Measurements from ENCODE around the gene ADAM10. TPM values are rescaled to one million over a fixed set of nuclear protein-coding genes. Genes with fewer than 3 reads are reported as not detected.

Gene ADAM10
- total RNA-seq, 1 donor from 2014 or later, result 287 TPM

- peaks cover 6% of the 10 kb centered on the region for H3K4me1 Mint-ChIP-seq (ENCODE audit: unreplicated experiment)
Measured at GRCh38 chr15:58552505-58553364, 196.8 kb downstream of the ADAM10 start.

GRCh38 chr15:58551764-58552504 lies 197.6 kb downstream of the ADAM10 start:
- Mint-ChIP-seq H3K4me1 (ENCODE audit: unreplicated experiment) (peaks cover 6% of the 10 kb centered on the region), H3K36me3 (ENCODE audit: low read depth, unreplicated experiment) (no peaks in the 10 kb centered on the region), H3K27me3 (ENCODE audit: unreplicated experiment) (peaks cover 3% of the 10 kb centered on the region), H3K4me3 (ENCODE audit: unreplicated experiment) (no peak overlapping the region), H3K27ac (ENCODE audit: unreplicated experiment) (no peak overlapping the region), H3K9me3 (ENCODE audit: unreplicated experiment) (no peaks in the 10 kb centered on the region)
- no peak for DNase-seq (ENCODE audit: low spot score)
- TF ChIP-seq CTCF (IDR thresholded peaks at IDR 0.05; ENCODE audit: unreplicated experiment), result no peak

More at GRCh38 chr15:58552505-58553364, 196.8 kb downstream of the ADAM10 start:
- Mint-ChIP-seq H3K4me3 (ENCODE audit: unreplicated experiment) (no peak overlapping the region), H3K36me3 (ENCODE audit: low read depth, unreplicated experiment) (no peaks in the 10 kb centered on the region), H3K9me3 (ENCODE audit: unreplicated experiment) (no peaks in the 10 kb centered on the region), H3K27me3 (ENCODE audit: unreplicated experiment) (peaks cover 3% of the 10 kb centered on the region), H3K27ac (ENCODE audit: unreplicated experiment) (no peak overlapping the region)
- DNase-seq (ENCODE audit: low spot score), result no peak
- TF ChIP-seq CTCF (IDR thresholded peaks at IDR 0.05; ENCODE audit: unreplicated experiment), result no peak

GRCh38 chr15:58551084-58551763 lies 198.3 kb downstream of the ADAM10 start:
- no peak for TF ChIP-seq CTCF (IDR thresholded peaks at IDR 0.05; ENCODE audit: unreplicated experiment)
- Mint-ChIP-seq H3K27me3 (ENCODE audit: unreplicated experiment) (peaks cover 3% of the 10 kb centered on the region), H3K27ac (ENCODE audit: unreplicated experiment) (no peak overlapping the region), H3K36me3 (ENCODE audit: low read depth, unreplicated experiment) (no peaks in the 10 kb centered on the region), H3K9me3 (ENCODE audit: unreplicated experiment) (no peaks in the 10 kb centered on the region), H3K4me3 (ENCODE audit: unreplicated experiment) (no peak overlapping the region), H3K4me1 (ENCODE audit: unreplicated experiment) (peaks cover 6% of the 10 kb centered on the region)
- no peak for DNase-seq (ENCODE audit: low spot score)

- H3K27ac Mint-ChIP-seq (ENCODE audit: unreplicated experiment), result no peak overlapping the region
Measured at GRCh38 chr15:58549785-58550074, 199.8 kb downstream of the ADAM10 start.

More at GRCh38 chr15:58549785-58550074, 199.8 kb downstream of the ADAM10 start:
- peaks cover 6% of the 10 kb centered on the region for H3K4me1 Mint-ChIP-seq (ENCODE audit: unreplicated experiment)
- H3K4me3 Mint-ChIP-seq (ENCODE audit: unreplicated experiment), result no peak overlapping the region
- peaks cover 3% of the 10 kb centered on the region for H3K27me3 Mint-ChIP-seq (ENCODE audit: unreplicated experiment)
- DNase-seq (ENCODE audit: low spot score), result no peak
- no peaks in the 10 kb centered on the region for H3K9me3 Mint-ChIP-seq (ENCODE audit: unreplicated experiment)
- no peak for TF ChIP-seq CTCF (IDR thresholded peaks at IDR 0.05; ENCODE audit: unreplicated experiment)
- no peaks in the 10 kb centered on the region for H3K36me3 Mint-ChIP-seq (ENCODE audit: low read depth, unreplicated experiment)

All from endothelial cell (in vitro differentiated cells).